NK-92 treated with Interleukin-12 subunit alpha and Interleukin-12 subunit beta, amount 100 ng/mL, for 24 hours (cell line): ENCODE data around the gene DBP.
A peak's percentile ranks its signal among the peaks of the same experiment; 100 is the strongest.

Source experiments
- DNase-seq: peaks from one replicate; lab custom pipeline; 2025; lab: John Stamatoyannopoulos, UW

Gene DBP

DNA sequence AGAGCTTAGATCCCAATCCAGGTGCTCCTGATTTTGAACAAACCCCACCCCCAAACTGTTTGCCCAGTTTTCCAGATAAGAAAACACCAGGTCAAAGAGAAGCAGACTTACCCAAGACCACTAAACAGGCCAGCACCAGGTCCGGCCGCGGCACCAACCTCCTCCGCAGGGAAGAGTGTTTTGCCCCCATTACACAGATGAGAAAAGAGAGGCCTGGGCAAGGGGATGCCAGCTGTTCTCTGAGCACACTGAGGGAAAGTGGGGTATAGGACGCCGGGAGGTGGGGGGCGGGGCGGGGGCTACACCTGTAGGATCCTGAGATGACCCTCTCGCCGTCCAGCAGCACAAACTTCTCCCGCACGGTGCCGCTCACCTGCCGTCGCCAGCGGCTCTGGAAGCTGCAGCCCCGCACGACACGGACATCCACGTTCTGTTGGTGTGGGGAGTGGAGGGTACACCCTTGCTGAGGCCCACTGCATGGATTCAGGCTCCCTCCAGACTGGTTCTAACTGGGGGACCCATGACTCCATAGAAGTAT, 27.5 kb downstream of the DBP start:
- no peak for DNase-seq

DNA sequence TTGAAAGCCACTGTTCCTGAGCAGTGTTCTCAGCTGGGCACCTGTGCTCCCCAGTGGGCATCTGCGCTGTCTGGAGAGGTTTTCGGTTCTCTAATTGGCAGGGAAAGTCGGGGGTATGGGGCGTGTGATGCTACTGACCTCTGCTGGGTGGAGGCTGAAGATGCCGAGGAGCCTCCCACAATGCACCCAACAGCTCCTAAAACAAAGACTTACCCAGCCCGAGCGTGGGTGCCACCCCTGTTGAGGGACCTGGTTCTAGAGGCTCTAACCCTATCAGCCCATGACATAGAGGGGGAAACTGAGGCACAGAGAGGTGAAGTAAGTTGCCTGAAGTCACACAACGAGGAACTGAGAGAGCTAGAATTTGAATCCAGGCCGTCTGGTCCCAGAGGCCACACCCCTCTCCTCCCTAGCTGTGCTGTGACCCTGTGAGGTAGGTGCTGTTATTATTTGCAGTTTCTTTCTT, 28.3 kb downstream of the DBP start:
- DNase-seq: no peak

- DNase-seq: no peak
Observed at GRCh38 chr19:48607359-48607755, 29.8 kb downstream of the DBP start.

- DNase-seq: no peak
Observed at GRCh38 chr19:48606463-48607358, 30.5 kb downstream of the DBP start, which contains the start of gene SPACA4. SPACA4 (plus strand) TSS chr19:48606742; CDS start chr19:48606979, 237 bp downstream.

GRCh38 chr19:48603850-48604249, 33.3 kb downstream of the DBP start:
- no peak for DNase-seq

- no peak for DNase-seq
Observed at GRCh38 chr19:48603449-48603848, 33.7 kb downstream of the DBP start.

DNA sequence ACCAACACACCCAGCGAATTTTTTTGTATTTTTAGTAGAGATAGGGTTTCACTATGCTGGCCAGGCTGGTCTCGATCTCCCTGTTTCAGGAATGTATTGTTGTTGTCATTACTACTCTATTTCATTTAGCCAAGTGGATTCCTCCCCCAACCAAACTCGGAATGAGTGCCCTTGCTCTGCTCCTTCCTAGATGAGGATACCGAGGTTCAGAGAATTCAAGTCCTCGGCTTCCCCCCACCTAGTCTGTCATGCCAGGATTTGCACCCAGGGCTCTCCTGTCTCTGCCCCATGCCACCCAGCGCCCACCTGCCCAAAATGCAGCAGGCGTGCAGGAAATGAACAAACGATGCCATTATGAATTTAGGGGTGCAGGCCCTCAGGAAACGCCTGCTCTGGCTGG, 34.2 kb downstream of the DBP start:
- no peak for DNase-seq

DNA sequence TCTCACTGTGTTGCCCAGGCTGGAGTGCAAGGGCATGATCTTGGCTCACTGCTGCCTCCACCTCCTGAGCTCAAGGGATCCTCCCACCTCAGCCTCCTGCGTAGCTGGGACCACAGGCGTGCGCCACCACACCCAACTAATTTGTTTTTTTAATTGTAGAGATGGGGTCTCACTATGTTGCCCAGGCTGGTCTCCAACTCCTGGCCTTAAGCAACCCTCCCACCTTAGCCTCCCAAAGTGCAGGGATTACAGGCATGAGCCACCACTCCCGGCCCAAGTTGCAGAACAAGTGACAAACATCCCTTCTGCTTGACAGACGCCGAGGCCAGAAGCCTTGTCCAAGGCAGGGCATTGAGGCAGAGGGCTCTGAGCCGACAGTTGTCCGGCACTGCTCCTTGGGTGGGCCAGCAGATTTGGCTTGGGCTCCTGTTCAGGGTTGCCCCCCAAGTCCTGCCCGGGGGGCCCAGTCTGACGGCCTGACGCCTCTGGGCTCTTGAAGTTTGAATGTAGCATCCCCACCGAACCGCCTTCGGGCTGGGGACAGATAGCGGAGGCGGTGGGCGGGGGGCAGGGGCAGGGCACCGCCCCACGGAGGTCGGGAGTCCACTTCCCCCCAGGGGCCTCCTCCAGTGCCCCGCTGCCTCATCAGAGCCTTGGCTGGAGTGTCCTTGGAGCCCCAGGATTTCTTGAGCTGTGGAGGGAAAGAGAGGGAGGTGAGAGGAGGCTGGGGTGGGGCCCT, 36.3 kb downstream of the DBP start:
- DNase-seq: no peak

- DNase-seq: no peak
Observed at GRCh38 chr19:48598996-48599700, 38.0 kb downstream of the DBP start.

DNA sequence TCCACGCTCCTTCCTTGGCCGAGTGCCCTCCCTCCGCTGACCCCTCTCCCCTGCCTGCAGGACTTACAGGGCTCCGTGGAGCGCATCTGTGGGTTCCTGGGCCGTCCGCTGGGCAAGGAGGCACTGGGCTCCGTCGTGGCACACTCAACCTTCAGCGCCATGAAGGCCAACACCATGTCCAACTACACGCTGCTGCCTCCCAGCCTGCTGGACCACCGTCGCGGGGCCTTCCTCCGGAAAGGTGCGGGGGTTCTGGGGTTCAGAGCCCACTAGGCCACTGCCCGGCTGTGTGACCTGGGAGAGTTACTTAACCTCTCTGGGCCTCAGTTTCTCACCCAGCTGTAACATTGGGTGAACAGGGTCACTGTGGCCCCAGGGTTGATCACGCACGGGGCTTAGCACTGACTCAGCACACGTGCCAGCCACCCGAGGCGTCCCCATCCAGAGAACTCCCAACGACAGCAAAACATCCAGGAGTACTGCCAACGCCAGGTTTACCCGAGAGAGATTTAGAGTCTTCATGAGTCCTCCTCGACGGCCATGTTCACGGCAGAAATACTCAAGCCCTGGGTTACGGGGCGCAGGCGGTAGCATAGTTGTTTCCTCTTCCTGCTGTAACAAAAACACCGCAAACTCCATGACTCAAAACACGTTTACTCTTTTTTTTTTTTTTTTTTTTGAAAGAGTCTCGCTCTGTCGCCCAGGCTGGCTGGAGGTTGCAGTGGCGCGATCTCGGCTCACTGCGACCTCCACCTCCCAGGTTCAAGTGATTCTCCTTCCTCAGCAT, 40.3 kb downstream of the DBP start:
- no peak for DNase-seq

- DNase-seq: no peak
Observed at GRCh38 chr19:48596237-48596636, 40.9 kb downstream of the DBP start.

DNA sequence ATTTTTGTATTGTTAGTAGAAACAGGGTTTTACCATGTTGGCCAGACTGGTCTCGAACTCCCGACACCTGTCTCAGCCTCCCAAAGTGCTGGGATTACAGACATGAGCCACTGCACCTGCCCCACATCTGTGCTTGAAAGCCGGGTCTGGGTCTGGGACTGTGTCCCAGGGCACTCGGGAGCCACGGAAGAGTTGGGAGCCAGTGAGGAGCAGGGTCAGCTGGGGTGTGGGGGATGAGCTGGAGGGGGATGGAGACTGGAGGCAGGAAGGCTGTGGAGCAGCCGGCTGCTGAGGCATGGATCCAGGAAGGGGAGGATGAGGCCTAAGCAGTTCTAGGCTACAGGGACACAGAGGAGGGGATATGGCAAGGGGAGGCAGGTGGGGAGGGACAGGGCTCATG, 41.3 kb downstream of the DBP start:
- no peak for DNase-seq

- DNase-seq: no peak
Observed at GRCh38 chr19:48595171-48595570, 42.0 kb downstream of the DBP start.

DNA sequence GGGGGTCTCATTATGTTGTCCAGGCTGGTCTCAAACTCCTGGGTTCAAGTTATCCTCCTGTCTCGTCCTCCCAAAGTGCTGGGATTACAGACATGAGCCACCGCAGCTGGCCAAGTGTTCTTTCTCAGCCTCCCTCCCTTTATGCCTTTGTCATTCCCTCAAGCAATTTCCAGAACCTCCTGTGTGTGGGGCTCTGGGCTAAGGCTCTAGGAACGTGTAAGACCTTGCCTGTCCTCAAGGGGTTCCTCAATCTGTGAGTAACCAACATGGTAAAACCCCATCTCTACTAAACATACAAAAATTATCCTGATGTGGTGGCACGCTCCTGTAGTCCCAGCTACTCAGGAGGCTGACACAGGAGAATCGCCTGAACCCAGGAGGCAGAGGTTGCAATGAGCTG, 46.2 kb downstream of the DBP start:
- no peak for DNase-seq

DNA sequence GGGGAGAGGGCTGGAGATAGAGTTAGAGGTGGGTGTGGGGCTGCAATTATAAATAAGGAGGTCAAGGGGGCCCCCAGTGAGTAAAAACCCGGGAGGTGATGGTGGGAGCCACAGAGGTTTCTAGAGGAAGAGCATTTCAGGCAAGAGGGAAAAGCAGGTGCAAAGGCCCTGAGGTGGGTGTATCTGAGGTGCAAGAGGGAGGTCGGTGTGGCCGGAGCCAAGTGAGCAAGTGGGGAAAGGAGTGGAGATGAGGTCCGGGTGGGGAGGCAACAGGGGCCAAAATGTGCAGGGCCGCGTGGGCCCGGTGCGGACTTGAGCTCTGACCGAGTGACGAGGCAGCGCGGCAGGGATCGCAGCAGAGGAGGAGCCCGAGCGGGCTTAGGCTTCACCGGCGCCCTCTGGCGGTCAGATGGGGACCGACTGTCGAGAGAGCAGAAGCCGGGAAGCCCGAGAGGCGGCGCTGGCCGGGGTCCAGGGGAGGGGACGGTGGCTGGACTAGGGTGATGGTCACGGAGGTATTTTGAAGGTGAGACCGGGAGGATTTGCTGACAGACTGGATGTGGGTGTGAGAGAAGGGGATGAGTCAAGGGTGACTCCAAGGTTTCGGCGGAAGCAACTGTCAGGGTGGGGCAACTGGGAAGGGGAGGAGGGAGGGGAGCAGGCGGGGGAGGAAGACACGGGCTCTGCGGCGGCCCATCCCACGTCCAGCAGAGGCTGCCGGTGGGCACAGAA, 48.3 kb downstream of the DBP start:
- peak; percentile 59 for DNase-seq

GRCh38 chr19:48587387-48587786, 49.8 kb downstream of the DBP start:
- DNase-seq: no peak

DNA sequence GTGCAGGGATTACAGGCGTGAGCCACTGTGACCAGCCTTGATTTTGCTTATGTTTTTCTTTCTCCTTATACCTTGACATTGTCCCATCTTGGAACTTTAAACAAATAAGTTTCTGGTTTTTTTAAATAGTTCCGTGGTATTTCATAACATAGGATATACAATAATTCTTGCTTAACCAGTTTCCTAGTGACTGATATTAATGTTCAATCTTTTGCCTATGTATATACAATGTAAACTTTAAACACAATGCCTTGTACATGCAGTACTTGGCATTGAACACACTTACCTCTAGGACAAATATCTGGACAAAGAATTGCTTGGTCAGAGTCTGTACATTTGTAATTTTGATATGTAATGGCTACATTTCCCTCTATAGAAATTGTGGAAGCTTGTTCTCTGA, 55.0 kb downstream of the DBP start:
- DNase-seq: no peak
